ENCODE data around the gene TANC1. TPM values are rescaled to one million over a fixed set of nuclear protein-coding genes. Genes with fewer than 3 reads are reported as not detected.

TANC1 gene
- polyA plus RNA-seq, 1 donor (not counting 4 experiments of a cell fraction or from before 2014, with no cell fraction given): 33.5 TPM

- Histone ChIP-seq H3K27me3 (ENCODE audit: control insufficient read depth, extremely low read depth, insufficient read depth, low read length) (no peaks in the 10 kb centered on the region), H3K9me3 (ENCODE audit: control insufficient read depth, low read depth, low read length) (no peaks in the 10 kb centered on the region), H3K4me3 (ENCODE audit: control insufficient read depth in 2 of 3, extremely low read depth in 1 of 3, insufficient read depth in 2 of 3, low read depth in 1 of 3, low read length in 3 of 3) (no peak overlapping the region), H3K9me1 (ENCODE audit: control insufficient read depth, extremely low read depth, insufficient read depth, low read length) (no peaks in the 10 kb centered on the region), H3K4me2 (ENCODE audit: control insufficient read depth, extremely low read depth, insufficient read depth, low read depth, low read length) (no peak overlapping the region), H3K79me2 (ENCODE audit: control insufficient read depth, insufficient read depth, low read length) (no peaks in the 10 kb centered on the region), H3K9ac (ENCODE audit: control insufficient read depth, extremely low read depth, insufficient read depth, low read length) (no peak overlapping the region), H4K20me1 (ENCODE audit: control insufficient read depth, extremely low read depth, insufficient read depth, low read length) (no peaks in the 10 kb centered on the region), H3K4me1 (ENCODE audit: control insufficient read depth, extremely low read depth, insufficient read depth, low read length) (peaks cover 3% of the 10 kb centered on the region), H3K36me3 (ENCODE audit: control insufficient read depth in 2 of 2, extremely low read depth in 1 of 2, insufficient read depth in 2 of 2, low read length in 2 of 2) (no peaks in the 10 kb centered on the region), H2AFZ (ENCODE audit: control insufficient read depth, low read length) (no peak overlapping the region), H3K27ac (ENCODE audit: control insufficient read depth, insufficient read depth, low read length) (no peak overlapping the region)
- dilution Hi-C loops (cut with MboI; ENCODE audit: extremely low pct_ligation_motif_present, low sequenced_read_pairs): no loop called here
- DNase-seq (ENCODE audit: low read depth, low spot score) (no peak), FAIRE-seq (no peak)
- TF ChIP-seq, protein P1, sequence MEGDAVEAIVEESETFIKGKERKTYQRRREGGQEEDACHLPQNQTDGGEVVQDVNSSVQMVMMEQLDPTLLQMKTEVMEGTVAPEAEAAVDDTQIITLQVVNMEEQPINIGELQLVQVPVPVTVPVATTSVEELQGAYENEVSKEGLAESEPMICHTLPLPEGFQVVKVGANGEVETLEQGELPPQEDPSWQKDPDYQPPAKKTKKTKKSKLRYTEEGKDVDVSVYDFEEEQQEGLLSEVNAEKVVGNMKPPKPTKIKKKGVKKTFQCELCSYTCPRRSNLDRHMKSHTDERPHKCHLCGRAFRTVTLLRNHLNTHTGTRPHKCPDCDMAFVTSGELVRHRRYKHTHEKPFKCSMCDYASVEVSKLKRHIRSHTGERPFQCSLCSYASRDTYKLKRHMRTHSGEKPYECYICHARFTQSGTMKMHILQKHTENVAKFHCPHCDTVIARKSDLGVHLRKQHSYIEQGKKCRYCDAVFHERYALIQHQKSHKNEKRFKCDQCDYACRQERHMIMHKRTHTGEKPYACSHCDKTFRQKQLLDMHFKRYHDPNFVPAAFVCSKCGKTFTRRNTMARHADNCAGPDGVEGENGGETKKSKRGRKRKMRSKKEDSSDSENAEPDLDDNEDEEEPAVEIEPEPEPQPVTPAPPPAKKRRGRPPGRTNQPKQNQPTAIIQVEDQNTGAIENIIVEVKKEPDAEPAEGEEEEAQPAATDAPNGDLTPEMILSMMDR (optimal IDR thresholded peaks at IDR 0.05 in 1 of 3, IDR thresholded peaks at IDR 0.05 in 1 of 3, conservative IDR thresholded peaks at IDR 0.05 in 1 of 3; ENCODE audit: extremely low read depth in 1 of 3, insufficient read depth in 2 of 3, low read length in 3 of 3): no peak
- no peak for TF ChIP-seq EZH2 (IDR thresholded peaks at IDR 0.05; ENCODE audit: low read length)
Measured at GRCh38 chr2:158963071-158963470, 5.4 kb upstream of the TANC1 start.

- no peaks in the 10 kb centered on the region for H4K20me1 ChIP-seq (ENCODE audit: control insufficient read depth, extremely low read depth, insufficient read depth, low read length)
- no peaks in the 10 kb centered on the region for H3K36me3 ChIP-seq (ENCODE audit: control insufficient read depth in 2 of 2, extremely low read depth in 1 of 2, insufficient read depth in 2 of 2, low read length in 2 of 2)
- no peak overlapping the region for H3K4me3 ChIP-seq (ENCODE audit: control insufficient read depth in 2 of 3, extremely low read depth in 1 of 3, insufficient read depth in 2 of 3, low read depth in 1 of 3, low read length in 3 of 3)
- H3K9me3 ChIP-seq (ENCODE audit: control insufficient read depth, low read depth, low read length): no peaks in the 10 kb centered on the region
- H3K9me1 ChIP-seq (ENCODE audit: control insufficient read depth, extremely low read depth, insufficient read depth, low read length): no peaks in the 10 kb centered on the region
- H3K79me2 ChIP-seq (ENCODE audit: control insufficient read depth, insufficient read depth, low read length): peaks cover 15% of the 10 kb centered on the region
- H3K4me1 ChIP-seq (ENCODE audit: control insufficient read depth, extremely low read depth, insufficient read depth, low read length): peaks cover 5% of the 10 kb centered on the region
- H3K27ac ChIP-seq (ENCODE audit: control insufficient read depth, insufficient read depth, low read length): no peak overlapping the region
- FAIRE-seq: no peak
- H2AFZ ChIP-seq (ENCODE audit: control insufficient read depth, low read length): no peak overlapping the region
- DNase-seq (ENCODE audit: low read depth, low spot score): no peak
- no peak overlapping the region for H3K9ac ChIP-seq (ENCODE audit: control insufficient read depth, extremely low read depth, insufficient read depth, low read length)
- dilution Hi-C loops (cut with MboI; ENCODE audit: extremely low pct_ligation_motif_present, low sequenced_read_pairs): no loop called here
- no peaks in the 10 kb centered on the region for H3K27me3 ChIP-seq (ENCODE audit: control insufficient read depth, extremely low read depth, insufficient read depth, low read length)
- H3K4me2 ChIP-seq (ENCODE audit: control insufficient read depth, extremely low read depth, insufficient read depth, low read depth, low read length): no peak overlapping the region
- TF ChIP-seq EZH2 (IDR thresholded peaks at IDR 0.05; ENCODE audit: low read length): no peak
- TF ChIP-seq, protein P1 (optimal IDR thresholded peaks at IDR 0.05 in 1 of 3, IDR thresholded peaks at IDR 0.05 in 1 of 3, conservative IDR thresholded peaks at IDR 0.05 in 1 of 3; ENCODE audit: extremely low read depth in 1 of 3, insufficient read depth in 2 of 3, low read length in 3 of 3): no peak
Measured at GRCh38 chr2:158965107-158965506, 3.3 kb upstream of the TANC1 start.
